Activated CD8-positive, alpha-beta memory T cell treated with anti-CD3 and anti-CD28 coated beads for 1 hour (primary cell): ENCODE measurements around the gene AHSP.
"Not testable (repeated sequence)": the region's sequence is repeated elsewhere in the genome, so short reads cannot be mapped to it uniquely, and the experiment has no call there.

Experiments used
- DNase-seq, 2 donors: peaks; one replicate each; pipeline ENCODE4 v3.0.0-alpha.2; 2020; ENCODE audit warnings: low read depth in 1 of 2; ENCODE audit errors: extremely low read depth in 1 of 2

AHSP gene

DNA sequence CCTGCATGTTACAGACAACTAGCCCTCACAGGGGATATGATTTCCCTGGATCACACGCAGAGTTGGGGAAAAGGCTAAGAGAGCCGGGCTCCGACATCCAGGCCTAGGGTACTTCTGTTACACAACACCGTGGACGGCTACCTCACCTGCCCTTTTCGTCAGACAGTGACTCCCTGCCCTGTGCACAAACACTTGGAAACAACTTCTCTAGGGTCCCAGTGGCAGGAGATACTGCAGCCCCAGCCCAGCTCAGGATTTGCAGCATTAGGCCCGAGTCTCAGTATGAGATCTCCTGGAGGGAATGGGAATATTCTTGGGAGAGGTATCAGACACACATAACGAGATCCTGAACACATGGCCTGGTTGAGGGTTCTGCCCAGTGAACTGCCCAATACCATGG, 27.8 kb upstream of the AHSP start:
- DNase-seq, result no peak

DNA sequence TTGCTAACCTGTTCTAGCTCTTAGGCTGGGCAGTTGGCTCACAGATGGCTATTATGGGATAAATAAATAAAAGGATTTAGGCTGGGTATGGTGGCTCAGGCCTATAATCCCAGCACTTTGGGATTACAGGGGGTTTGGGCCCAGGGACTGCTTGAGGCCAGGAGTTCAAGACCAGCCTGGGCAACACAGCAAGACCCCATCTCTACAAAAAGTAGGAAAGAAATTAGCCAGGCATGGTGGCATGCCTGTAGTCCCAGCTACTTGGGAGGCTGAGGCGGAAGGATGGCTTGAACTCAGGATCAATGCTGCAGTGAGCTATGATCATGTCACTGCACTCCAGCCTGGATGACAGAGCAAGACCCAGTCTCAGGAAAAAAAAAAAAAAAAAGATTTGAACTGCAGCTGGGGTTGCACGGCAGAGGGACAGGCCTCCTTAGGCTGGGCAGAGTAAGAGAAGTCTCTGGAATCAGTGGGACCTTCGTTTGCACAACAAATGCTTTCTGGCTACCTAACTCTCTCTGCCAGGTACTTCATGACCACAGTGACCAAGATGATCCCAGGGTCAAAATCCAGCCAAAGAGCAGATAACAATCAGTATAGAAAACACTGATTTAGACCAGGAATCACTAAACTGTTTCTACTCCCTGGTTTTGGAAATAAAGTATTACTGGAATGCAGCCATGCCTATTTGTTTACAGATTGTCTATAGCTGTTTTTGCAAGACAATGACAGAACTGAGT, 26.3 kb upstream of the AHSP start:
- no peak for DNase-seq

DNA sequence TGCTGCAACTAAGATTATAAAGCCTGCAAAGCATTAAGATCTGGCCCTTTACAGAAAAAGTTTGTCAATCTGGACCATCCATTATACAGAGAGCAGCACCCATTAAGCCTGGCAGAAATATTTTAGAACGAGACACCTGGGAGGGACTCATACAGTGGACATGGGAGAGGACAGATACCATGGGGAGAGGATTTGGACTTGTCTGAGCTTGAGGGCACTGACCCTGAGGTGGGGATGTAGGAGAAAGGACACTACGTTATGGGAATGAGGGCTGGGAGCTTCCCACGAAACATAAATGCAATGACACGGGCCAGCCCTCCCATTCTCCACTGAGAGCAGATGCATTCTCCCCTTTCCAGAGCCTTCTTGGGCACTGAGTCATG, 25.7 kb upstream of the AHSP start:
- DNase-seq, result no peak

DNA sequence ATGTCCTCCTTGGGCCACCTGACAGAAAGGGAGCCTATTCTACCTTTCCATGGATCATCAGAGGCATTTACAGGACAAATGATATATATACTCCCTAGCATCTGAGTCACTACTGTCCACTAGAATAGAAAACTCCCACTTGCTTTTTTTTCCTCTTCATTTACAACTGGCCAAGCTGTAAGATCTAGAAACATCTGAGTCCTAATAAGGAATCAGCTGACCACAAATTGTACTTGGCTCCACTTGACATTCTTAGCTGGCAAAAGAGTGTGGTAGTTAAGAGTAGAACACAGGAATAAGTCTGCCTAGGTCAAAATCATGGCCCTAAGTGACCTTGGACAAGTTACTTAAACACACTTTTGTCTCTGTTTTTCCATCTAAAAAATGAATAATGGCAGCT, 24.7 kb upstream of the AHSP start:
- no peak for DNase-seq

DNA sequence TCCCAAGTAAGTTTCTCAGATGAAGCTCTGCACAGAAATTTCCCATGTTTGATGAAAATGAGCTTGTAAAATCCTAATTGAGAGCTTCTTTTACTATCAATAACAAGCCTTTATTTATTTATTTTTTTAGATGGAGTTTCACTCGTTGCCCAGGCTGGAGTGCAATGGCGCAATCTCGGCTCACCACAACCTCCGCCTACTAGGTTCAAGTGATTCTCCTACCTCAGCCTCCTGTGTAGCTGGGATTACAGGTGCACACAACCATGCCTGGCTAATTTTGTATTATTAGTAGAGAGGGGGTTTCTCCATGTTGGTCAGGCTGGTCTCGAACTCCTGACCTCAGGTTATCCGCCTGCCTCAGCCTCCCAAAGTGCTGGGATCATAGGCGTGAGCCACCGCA, 24.1 kb upstream of the AHSP start:
- DNase-seq, result not testable (repeated sequence)

DNA sequence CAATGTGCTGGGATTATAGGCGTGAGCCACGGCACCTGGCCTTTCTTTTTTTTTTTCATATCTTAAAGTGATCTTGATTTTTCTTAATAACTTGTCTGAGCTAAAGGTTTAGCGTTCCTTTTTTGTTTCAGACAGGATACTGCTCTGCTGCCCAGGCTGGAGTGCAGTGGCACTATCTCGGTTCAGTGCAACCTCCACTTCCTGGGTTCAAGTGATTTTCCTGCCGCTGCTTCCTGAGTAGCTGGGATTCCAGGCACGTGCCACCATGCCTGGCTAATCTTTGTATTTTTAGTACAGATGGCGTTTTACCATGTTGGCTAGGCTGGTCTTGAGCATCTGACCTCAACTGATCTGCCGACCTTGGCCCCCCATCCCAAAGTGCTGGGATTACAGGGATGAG, 23.5 kb upstream of the AHSP start:
- no peak for DNase-seq

DNA sequence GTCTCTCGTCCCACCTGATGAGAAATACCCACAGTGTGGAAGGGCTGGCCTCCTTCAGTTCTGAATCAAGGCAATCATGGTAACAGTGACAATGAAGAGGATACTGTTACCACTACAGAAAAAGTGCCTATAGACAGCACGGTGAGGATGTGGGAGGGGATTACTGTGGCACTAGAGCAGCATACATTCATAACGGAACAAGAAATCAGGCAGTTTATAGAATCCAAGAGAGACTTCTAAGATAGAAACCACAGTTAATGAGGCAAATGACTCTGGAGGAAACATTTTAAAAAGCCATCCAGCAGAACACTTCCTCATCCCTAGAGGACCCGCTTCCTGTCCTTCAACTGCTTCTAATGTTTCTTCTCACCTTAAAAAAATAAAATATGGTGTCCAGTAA, 22.2 kb upstream of the AHSP start:
- DNase-seq, result no peak

DNA sequence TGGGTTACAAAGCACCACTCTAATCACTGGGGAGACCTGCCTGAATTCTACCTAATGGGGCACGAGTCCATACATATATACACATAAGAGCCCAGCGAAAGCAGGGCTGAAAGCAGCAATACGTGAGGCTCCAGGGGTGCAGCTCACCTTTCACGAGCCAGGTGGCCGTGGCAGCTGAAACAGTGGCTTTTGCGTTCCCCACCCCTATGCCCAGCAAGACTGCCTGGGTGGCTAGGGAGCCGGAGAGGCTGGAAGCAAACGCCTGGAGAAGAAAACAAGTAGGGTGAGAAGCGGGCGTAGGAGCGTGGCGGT, 20.1 kb upstream of the AHSP start:
- DNase-seq, result no peak

DNA sequence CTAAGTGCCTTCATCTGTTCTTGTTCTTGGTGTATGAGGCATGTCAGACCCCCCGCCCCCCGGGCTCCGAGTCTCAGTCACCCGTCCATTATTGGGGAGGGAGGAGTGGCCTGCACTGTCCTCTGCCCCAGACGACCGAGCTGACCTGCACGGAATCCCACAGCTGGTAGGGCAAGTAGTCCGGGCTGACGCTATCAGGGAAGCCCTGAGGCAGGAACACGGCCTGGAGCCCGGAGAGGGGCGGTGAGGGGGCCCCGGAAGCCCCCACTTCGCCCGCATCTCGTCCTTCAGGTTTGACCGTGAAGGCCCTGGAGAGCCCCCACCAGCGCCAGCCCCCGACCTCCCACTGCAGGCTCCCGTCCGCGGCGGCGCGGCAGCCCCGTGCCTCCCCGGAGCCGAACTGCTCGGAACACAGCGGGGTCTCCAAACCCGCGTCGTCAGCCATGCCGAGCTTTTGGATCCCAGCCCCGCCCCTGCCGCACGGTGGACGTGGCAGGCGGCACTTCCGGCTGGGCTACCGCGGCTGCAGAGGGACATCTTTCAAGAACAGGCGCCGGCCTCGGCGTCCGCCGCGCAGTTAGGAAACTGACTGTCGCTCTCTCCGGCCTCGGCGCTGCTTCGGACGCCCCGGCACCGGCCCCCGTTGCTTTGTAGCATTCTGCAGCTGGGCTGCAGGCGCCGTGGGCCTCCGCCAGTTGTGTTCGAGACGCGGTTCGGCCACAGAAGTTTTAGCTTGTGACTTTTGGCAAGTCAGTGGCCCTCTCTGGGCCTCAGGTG, 19.6 kb upstream of the AHSP start, which contains the start of gene RUSF1:
TSS of gene RUSF1 (minus strand) at position 463 of the 777 bp plus-strand sequence. CDS start at position 445, 18 bp downstream.
- peak; percentile 53 to 70 for DNase-seq

DNA sequence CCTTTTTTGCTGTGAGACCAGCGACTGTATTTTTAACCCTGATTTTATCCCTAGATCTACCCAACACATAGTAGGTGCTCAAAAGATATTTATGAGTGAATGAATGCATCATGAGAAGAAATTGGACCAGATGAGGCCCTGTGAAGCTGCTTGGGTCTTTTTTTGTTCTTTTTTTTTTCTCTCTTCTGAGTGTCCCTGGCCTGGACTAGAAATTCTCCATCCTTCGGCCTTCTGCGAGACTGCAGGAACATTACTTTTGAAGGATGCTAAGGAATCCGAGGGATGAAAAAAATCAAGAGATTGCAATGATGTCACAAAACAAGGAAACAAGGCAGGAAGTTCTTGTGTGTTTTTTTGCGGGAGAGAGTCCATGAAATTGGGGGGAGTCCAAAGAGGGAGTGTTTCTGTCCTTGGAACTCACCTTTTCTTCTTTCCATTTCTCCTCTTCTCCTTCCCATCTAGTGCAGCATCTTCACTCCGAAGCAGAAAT, 18.9 kb upstream of the AHSP start:
- DNase-seq, result no peak

DNA sequence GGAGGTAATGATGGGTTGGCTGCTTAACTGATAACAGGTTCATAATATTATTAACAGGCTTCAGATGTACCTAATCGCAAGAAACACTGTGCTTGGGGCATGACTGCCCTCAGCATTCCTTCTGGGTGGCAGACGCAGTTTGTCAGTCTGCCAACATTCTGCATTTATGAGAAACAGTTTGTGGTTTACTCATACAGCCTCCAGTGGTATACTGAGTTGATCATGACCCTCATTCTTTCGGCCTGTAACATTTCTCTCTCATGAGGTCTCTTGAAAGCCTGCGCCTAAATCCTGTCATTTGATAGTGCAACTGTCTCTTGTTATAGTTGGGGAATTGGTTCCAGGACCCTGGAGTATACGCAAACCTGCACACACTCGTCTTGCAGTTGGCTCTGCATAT, 14.6 kb upstream of the AHSP start:
- DNase-seq, result no peak

DNA sequence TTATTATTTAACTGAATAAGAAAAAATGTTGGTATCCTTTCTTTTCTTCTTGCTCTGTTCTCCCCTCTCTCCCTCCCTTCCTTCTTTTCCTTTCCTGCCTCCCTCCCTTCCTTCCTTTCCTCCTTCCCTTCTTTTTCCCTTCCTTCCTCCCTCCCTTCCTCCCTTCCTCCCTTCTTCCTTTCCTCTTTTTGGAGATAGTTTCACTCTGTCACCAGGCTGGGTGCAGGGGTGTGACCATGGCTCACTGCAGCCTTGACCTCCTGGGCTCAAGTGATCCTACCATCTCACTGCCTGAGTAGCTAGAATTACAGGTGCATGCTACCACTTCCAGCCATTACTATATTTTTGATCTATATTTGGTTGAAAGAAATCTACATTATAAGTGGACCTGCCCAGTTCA, 13.8 kb upstream of the AHSP start:
- DNase-seq, result no peak

DNA sequence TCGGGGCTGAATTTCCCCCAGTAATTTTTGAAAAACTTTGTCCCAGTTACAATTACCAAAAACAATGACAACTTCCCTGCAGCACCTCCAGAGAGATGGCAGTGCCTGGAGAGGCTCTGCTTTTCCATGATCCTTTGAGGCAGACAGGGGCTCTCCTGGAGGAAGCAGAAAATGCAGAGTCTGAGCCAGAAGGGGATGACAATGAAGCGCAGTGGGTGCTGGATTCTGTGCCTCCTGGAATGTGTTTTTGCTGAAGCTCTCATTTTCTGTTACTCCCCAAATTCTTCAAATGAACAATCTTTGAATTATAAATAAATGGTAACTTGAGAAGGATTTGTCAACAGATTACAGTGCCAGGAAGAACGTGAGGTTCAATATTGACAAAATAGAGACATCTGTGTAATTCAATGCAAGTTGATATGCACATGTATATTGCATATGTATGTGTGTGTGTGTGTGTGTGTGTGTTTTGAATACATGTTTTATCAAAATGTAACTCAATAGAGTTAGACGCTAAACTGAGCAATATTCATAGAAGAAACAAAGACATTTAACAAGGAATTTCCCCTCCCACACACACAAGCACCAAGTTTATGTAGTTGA, 9.8 kb upstream of the AHSP start:
- DNase-seq, result no peak

DNA sequence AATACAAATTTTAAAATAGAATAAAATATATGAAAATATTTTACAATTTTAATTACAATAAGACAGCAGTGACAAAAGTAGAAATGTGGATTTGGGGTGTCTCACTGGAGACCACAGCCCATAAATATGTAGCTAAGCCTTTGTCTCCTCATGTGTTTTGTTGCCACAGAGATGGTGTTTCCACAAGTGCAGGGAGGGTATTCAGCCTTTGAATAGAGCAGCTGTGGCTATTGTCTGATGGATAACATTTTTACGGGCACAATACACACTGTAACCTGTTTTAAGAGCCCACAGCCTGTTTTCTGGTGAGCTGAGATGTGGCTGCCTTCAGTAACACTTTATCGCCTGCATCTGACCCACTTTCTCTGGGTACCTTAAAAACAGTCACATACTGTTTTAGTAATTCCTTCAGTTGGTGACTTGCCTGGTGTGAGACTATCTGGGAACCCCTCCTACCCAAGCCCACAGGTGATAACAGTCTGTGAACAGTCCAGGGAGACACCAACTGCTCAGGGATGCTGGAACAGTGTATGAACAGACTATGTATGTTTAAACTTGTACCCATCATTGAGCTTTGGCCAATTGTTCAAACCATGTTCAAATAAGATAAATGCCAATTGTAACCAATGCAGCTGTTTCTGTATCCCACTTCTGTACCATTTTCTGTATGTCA, 7.8 kb upstream of the AHSP start:
- DNase-seq, result no peak

DNA sequence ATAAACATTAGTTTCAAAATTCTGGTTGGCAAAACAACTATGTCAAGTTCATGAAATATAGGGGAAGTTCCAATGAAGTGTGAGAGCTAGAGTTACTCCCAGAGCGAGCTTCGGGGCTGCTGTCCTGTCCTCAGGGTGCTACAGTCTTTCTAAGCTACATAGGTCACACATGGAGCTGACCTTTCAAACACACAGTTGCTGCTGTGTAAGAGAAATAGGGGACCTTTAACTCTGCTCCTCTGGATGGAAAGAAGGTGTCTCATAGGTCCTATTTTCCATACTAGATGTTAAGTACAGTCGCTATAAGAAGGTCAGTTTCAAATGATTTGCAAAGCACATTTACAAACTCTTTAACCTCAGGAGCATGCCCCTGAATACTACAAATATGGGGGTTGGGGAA, 6.3 kb upstream of the AHSP start:
- DNase-seq, result no peak

DNA sequence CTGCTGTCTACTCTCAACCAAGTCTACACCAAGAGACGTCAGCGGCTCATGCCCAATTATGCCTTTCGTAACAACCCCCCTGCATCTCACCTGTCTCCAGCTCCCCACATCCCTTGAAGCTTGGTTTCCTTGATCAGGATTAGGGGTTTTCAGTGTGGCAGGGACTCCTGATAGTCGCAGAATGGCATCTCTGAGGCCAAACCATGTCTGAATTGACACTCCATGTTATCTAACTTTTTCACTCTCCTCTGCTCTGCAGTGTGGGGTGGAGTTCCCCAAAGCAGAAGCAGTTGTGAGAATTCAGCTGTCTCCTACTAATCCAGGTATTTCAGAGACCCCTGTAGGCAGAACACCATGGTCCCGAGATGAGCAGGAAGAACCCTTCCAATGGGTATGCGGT, 5.6 kb upstream of the AHSP start:
- no peak for DNase-seq

DNA sequence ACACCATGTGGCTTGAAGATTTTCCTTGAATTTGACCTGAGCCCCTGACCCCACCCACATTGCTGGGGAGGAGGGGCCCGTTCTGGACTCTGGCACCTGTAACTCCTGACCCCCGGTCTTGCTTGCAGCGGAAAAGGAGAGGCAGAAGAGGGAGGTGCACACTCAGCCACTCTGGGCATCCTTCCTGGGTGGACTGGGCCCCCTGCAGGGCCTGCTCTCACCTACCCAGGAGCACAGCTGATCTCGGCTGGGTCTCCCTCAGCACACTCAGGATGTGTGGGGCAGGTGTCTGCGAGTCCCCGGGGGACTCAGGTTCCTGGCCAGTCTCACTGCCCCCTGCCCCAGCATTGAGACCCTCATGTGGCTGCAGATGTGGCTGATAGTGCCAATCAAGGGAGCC, 3.9 kb upstream of the AHSP start:
- not testable (repeated sequence) for DNase-seq

DNA sequence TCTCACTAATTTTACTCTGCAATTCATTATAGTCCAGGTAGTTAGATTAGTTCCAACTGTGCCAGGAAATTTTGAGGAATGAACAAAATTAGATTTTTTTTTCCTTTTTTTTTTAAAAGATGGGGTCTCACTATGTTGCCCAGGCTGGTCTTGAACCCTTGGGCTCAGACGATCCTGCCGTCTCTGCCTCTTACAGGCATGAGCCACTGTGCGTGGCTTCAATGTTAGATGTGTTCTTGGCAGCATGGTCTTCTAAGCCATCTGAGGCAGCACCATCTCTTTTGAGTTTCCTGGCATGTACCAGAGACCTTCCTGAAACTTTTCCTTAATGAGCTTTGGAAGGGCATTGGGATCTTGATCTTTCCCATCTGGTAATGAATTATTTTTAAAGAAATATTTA, 2.6 kb upstream of the AHSP start:
- no peak for DNase-seq

DNA sequence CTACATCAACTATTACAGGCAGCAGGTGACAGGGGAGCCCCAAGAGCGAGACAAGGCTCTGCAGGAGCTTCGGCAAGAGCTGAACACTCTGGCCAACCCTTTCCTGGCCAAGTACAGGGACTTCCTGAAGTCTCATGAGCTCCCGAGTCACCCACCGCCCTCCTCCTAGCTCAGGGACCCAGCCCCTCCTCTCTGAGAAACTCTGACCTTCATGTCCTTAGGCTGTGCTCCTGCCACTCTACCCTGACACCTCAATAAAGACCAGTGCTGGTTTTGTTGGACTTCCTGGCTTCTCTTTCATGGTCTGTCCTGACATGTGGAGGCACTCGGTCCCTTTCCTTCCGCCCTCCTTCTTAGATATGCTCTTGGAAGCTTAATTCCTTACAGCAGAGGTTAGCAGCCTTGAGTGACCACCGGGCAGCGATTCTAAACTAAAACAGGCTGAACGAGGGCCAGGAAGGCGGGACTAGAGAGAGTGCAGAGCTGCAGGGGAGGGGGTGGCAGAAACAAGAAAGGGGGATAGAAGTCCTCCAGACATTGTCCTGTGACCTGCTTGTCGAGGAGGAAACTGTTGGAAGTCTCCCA, 915 bp downstream of the AHSP start:
- DNase-seq, result no peak

DNA sequence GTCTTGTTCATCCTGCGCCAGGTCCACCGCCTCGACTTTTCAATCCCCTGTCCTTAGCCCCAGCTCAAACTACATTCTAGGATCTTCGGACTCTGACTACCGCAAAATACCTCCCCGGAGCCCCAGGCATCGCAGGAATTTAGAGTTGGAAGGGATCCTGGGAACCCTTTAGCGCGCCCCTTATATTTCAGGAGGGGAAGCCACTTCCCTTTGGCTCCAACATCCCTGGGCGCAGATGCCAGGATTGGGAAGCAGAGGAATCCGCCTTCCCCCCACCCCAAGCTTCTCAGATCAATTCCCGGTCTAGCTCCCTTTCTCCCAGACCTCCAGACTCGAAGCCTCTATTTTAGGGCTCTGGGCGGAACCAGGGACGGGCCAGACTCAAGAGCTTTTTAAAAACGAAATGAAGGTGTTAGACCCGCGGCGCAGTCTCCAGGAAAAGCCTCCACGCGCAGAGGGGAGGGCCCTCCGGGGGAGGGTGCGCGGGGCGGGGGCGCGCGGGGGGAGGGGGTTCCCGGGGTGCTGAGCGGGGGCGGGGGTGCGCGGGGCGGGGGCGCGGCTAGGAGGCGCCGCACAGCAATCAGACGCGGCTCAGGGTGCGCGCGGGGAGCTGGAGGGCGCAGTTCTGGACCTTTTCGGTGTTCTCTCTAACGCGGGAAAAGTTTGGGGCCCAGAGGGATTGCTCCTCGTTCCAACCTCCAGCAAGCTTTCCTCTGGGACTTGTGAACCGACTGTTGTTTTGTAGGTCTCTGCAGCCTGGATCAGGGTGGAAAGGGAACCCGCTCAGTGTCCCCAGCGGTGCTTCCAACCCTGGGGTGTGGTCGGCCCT, 1.6 kb downstream of the AHSP start:
- no peak for DNase-seq
